ENCODE results near the gene OGDH.

- no peak for TF ChIP-seq SPI1 (IDR thresholded peaks at IDR 0.05; ENCODE audit: borderline replicate concordance, insufficient read depth, low read depth, low read length)
- TF ChIP-seq CTCF (IDR thresholded peaks at IDR 0.05 in 2 of 3, conservative IDR thresholded peaks at IDR 0.05 in 1 of 3; ENCODE audit: control insufficient read depth in 2 of 3, extremely low read depth in 1 of 3, insufficient read depth in 1 of 3, low read depth in 3 of 3, low read length in 3 of 3) = no peak
- no peak for TF ChIP-seq CHD2 (IDR thresholded peaks at IDR 0.05; ENCODE audit: borderline replicate concordance, low read depth, low read length)
- TF ChIP-seq POLR2A (IDR thresholded peaks at IDR 0.05; ENCODE audit: low read depth, low read length) = no peak
- TF ChIP-seq EP300 (IDR thresholded peaks at IDR 0.05; ENCODE audit: borderline replicate concordance in 1 of 2, control insufficient read depth in 1 of 2, low read depth in 2 of 2, low read length in 2 of 2) = no peak
- TF ChIP-seq POLR2AphosphoS5 (IDR thresholded peaks at IDR 0.05; ENCODE audit: low read length) = no peak
- TF ChIP-seq NR2C2 (IDR thresholded peaks at IDR 0.05; ENCODE audit: borderline replicate concordance, control insufficient read depth, insufficient read length, low read depth) = no peak
- no peak for TF ChIP-seq MTA3 (IDR thresholded peaks at IDR 0.05; ENCODE audit: borderline replicate concordance, low read length)
- no peak for TF ChIP-seq MLLT1 (IDR thresholded peaks at IDR 0.05)
- TF ChIP-seq NR2C1 (IDR thresholded peaks at IDR 0.05) = no peak
- no peak for TF ChIP-seq RELB (IDR thresholded peaks at IDR 0.05; ENCODE audit: low read depth)
- TF ChIP-seq NRF1 (conservative IDR thresholded peaks at IDR 0.05; ENCODE audit: low read depth, low read length) = no peak
- TF ChIP-seq ETV6 (conservative IDR thresholded peaks at IDR 0.05 in 1 of 2, IDR thresholded peaks at IDR 0.05 in 1 of 2; ENCODE audit: borderline replicate concordance in 1 of 2, low read depth in 1 of 2) = no peak
Measured at GRCh38 chr7:44621034-44621749, 14.8 kb downstream of the OGDH start.
